Measurements from ENCODE around the gene ZNF775.
A peak's percentile ranks its signal among the peaks of the same experiment; 100 is the strongest.

Gene ZNF775

DNA sequence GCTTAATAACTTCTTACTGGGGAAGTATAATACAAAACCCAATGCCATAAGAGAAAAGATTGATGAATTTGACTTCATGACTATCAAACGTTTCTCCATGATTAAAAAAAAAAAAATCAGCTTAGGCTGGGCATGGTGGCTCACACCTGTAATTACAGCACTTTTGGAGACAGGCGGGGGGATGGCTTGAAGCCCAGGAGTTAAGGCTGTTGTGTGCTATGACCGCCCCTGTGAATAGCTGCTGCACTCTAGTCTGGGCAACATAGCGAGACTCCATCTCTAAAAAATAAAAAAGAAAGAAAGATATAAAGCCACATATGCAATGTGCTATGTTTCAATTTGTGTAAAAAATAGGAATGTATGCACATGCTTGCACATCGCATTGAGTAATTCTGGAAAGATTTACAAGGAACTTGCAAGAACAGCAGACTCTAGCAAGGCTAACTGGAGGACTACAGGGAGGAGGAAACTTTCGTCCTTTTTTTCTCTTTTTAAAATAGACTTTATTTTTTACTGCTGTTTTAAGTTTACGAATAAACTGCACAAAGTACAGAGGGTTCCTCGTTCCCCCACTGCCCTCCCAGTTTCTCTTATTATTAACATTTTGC lies 27.4 kb upstream of the ZNF775 start:
- no peak for DNase-seq

GRCh38 chr7:150355666-150356059 lies 23.5 kb upstream of the ZNF775 start:
- no peak for DNase-seq

DNA sequence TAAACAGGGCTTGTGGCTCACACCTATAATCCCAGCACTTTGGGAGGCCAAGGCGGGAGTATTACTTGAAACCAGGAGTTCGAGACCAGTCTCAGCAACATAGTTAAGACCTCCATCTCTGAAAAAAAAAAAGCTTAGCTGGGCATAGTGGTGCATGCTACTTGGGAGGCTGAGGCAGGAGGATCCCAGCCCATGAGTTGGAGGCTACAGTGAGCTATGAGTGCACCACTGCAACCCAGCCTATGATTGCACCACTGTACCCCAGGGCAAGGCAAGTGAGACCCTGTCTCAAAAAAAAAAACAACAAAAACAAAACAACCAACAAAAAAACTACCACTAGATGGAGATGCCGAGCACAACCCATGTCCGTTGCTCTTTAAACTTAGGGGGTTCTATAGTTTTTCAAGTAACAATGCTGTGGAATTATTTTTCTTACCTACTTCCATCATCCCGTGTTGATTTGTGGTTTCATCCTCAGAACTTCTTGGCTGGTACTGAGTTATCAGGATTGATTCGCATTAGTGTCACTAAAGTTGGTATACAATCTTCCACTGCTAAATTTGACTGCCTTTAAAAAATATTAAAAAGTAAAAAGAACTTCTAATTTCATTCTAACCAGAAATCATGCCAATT lies 22.7 kb upstream of the ZNF775 start:
- peak; percentile 24 to 38 for DNase-seq

DNA sequence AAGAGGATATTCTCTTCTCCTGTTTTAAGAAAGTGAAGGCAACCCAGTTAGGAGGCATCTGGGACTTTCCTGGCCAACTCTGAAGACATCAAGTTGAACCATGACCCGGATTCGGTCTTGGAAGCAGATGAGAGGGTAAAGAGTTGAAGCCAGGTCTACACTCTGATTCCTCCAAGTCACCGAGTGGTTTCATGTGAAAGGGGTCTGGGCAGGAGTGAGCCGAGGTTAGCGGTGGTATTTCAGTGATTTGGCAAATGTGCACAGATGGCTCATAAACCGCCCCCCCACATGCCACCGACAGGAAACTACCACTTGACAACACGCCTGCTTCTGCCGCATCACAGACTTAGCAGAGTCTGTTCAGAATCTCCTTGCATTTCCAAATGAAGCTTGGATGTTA lies 21.9 kb upstream of the ZNF775 start:
- no peak for DNase-seq

GRCh38 chr7:150357771-150358427 lies 21.2 kb upstream of the ZNF775 start:
- DNase-seq: no peak

- DNase-seq: no peak
Observed at GRCh38 chr7:150358433-150358832, 20.7 kb upstream of the ZNF775 start.

DNA sequence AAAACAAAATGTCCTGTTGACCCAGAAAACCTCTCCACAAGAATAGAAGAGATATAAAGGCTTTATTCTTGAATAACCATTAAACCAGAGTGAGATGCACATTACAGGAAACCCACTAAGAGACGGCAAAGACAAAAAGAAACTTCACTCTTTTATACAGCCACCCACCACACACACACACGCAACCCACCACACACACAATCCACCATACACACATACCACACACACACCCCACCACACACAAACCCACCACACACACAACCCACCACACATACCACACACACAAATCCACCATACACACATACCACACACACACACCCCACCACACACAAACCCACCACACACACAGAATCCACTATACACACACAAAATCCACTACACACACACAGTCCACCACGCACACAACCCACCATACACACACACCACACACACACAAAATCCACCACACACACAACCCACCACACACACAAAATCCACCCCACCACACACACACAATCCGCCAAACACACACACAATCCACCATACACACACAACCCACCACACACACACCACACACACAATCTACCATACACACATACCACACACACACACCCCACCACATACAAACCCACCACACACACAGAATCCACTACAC lies 20.0 kb upstream of the ZNF775 start:
- no peak for DNase-seq

- DNase-seq: no peak
Observed at GRCh38 chr7:150359622-150360362, 19.3 kb upstream of the ZNF775 start.

- DNase-seq: no peak
Observed at GRCh38 chr7:150360363-150361058, 18.6 kb upstream of the ZNF775 start.

GRCh38 chr7:150361402-150361801 lies 17.7 kb upstream of the ZNF775 start:
- no peak for DNase-seq

- no peak for DNase-seq
Observed at GRCh38 chr7:150361807-150362621, 17.1 kb upstream of the ZNF775 start.

DNA sequence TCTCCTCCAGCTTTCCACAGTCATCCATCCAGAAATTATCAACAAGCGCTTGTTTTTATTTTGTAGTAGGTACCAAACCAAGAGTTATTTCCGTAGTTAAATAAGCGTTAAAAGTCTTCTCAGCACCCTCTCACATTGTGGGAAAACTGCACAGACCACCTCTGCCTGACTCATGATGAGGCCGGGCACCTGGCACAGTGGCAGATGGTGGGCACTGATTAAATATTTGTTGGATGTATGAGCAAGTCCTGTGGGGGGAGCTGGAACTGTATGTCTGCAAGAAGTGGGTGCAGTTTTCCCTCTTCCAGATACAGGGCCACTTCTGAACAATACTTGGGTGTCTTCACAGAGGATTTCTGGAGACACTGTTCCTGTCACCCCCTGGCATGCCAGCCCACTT lies 15.8 kb upstream of the ZNF775 start:
- DNase-seq: no peak

- peak; percentile 76 to 83 for DNase-seq
Observed at GRCh38 chr7:150363872-150364271, 15.3 kb upstream of the ZNF775 start.

- no peak for DNase-seq
Observed at GRCh38 chr7:150365194-150365593, 13.9 kb upstream of the ZNF775 start.

- DNase-seq: peak; percentile 69 to 71
Observed at GRCh38 chr7:150365673-150366398, 13.3 kb upstream of the ZNF775 start.

DNA sequence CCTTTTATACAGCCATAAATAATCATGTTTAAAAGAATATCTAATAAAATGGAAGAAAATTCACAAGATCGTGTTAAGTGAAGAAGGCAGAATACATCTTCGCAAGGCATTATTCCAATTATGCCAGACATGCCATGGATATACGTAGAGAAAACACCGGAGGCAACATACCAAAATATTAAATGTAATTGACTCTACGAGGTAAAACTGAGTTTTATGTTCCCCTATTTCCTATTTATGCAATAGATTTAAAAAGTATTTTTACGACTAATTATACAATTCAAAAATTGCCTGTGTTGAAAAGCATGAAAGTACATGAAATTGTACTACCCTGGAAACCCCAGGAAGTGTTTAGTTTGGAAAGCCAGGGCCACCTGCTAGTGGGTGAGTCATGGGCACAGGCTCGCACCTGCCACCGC lies 11.4 kb upstream of the ZNF775 start:
- DNase-seq: no peak

DNA sequence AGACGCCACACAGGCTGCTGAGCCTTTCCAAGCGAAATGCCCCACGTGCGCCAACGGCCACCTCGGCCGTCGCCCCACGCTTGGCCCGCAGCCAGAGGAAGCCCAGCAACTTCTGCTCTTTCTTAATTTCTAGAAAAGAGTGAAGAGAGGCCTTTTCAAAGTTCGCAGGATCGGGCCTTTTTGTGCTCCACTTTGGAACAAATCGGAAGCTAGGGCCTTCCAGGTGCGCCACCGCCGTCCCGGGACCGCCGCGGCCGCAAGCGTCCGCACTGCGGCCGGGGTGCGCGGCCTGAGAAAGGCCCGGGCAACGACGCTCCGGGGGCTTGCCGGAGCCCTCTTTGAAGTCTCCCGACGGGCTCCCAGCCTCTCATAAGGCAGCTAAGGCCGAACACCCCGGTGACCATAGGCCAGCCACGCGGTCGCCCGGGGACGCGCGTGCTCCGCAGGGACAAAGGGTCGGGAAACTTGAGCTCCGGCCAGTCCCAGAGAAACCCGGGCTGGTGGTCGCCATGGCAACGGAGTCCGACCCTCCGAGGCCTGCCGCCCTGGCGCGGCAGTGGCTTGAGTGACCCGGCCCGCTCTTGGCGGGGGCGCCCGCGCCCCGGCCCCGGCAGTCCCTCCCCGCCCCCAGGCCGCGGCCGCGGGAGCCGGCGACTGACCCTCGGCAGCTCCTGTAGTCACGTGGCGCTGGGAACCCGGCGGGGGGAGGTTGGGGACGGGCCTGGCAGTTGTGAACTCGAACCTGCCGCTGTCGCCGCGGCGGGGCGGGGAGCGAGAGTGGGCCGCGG lies 10.8 kb upstream of the ZNF775 start, which contains the start of gene REPIN1:
TSS of gene REPIN1 (plus strand) at position 727 of the 788 bp plus-strand sequence. CDS start 890 bp downstream, outside the sequence.
- peak; percentile 70 to 74 for DNase-seq

GRCh38 chr7:150368884-150369747 lies 10.0 kb upstream of the ZNF775 start:
- peak; percentile 32 to 38 for DNase-seq

Measured in AML-193 (cell line).